GM18951 (cell line): Measurements from ENCODE around the gene GPC2.

Experiments used
- POLR2A ChIP-seq: IDR thresholded peaks from 4 replicates; pipeline ENCODE4 v1.6.1; 2011; ENCODE audit warnings: mild to moderate bottlenecking; ENCODE audit not compliant: insufficient read length, insufficient read depth; ENCODE audit errors: extremely low read depth
- in situ Hi-C: fragments of 300-500 bp; cut with MboI; formaldehyde crosslinking; loops from one replicate; pipeline ENCODE4 v1.12.0; 2022; ENCODE audit warnings: low sequenced_read_pairs, mixed read lengths, inconsistent platforms; ENCODE audit not compliant: unreplicated experiment

Gene GPC2

DNA sequence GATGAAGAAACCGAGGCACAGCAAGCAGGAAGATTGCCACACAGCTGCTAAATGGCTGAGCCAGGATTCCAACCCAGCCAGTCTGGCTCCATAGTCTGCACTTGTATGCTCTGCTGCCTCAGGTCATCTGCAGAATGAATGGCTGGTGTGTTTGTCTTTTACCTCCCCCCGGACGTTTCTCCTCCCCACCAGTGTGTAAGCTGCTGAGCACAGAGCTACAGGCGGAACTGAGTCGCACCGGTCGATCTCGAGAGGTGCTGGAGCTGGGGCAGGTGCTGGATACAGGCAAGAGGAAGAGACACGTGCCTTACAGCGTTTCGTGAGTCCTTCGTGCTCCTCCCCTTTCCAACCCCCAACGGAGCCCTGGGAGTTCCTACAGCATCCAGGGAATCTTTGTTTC, 55.1 kb downstream of the GPC2 start:
- no peak for TF ChIP-seq POLR2A
- in situ Hi-C loops: no loop called here

DNA sequence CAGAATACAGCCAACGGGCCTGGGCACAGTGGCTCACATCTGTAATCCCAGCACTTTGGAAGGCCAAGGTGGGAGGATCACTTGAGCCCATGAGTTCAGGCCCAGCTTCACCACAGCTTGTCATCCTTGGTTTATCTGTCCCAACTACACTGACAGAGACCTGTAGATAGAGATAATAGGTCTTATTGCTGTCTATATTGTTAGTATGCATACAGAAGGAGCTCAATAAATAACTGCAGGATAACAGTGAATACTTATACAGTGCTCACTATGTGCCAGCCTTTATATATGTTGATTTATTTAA, 56.5 kb downstream of the GPC2 start:
- no peak for TF ChIP-seq POLR2A

DNA sequence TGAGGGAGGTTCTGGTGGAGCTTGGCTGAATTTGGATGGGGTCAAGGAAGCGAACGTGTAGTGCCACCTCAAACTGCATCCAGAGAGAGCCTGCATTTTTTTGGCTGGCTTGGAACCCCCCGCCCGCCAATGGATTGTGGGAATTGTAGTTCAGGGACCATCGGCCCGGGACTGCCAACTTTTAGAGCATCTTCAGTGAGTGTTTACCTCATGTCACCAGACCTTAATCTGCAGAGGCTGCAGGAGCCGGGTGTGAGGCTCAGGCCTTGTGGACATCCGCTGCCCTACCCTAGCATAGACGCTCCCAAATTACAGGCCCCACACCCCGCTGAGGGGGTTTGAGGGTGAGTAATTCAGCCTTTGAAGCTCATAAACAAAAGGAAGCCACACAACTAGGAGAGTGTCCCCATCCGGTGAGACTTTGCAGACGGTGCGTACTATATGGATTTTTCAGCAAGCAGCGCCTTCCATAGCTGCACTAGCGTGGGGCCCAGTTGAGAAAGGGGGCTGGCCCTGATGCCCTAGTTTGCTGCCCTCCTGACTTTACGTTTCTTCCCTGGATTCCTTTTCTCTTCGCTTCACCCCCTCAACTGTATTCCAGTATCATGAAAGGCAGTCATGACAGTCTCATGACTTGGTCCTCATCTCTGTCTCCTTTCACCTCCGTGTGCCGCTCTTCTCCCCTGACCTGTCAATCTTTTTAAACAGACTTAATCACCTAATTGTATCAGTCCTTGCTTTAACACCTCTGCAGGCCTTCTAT, 57.0 kb downstream of the GPC2 start:
- in situ Hi-C loops: no loop called here
- no peak for TF ChIP-seq POLR2A

More for the DNA sequence above, 56.5 kb downstream of the GPC2 start:
- in situ Hi-C loops: no loop called here
